Body of pancreas (tissue), 4 donors: ENCODE measurements around the gene PRPF18. TPM values are rescaled to one million over a fixed set of nuclear protein-coding genes. Genes with fewer than 3 reads are reported as not detected.

ENCODE experiments used
- ATAC-seq: fragments of 150-250 bp; one replicate; pipeline ENCODE4 v1.9.1; 2016
- DNase-seq, 4 donors: peaks; one replicate each; pipeline ENCODE4 v3.0.0-alpha.2; 2019
- H3K27ac ChIP-seq, 4 donors: fragments of 200-600 bp; sonication (generic); 1 replicate in 3 of 4; 2 replicates in 1 of 4; pipeline versions ENCODE4 v1.5.1 to v1.6.1; 2016 to 2019; ENCODE audit warnings: mild to moderate bottlenecking in 1 of 4, mixed read lengths in 1 of 4, moderate library complexity in 1 of 4
- H3K27me3 ChIP-seq, 2 donors: fragments of 200-600 bp; sonication (generic); one replicate each; pipeline ENCODE4 v1.6.0; 2016; ENCODE audit warnings: mild to moderate bottlenecking in 1 of 2
- H3K36me3 ChIP-seq, 2 donors: fragments of 200-600 bp; sonication (generic); replicated peaks in 1 of 2; 2 replicates each; pipeline ENCODE4 v1.5.1; 2016; ENCODE audit warnings: low read depth in 2 of 2; ENCODE audit not compliant: insufficient read depth in 1 of 2
- H3K4me1 ChIP-seq: fragments of 200-600 bp; sonication (generic); one replicate; pipeline ENCODE4 v1.6.0; 2016
- H3K4me3 ChIP-seq, 2 donors: fragments of 200-600 bp; sonication (generic); 1 replicate in 1 of 2; 2 replicates in 1 of 2; pipeline ENCODE4 v1.5.1; 2016 to 2019
- H3K9me3 ChIP-seq, 3 donors: fragments of 200-600 bp; sonication (generic); 1 replicate in 2 of 3; 2 replicates in 1 of 3; pipeline ENCODE4 v1.5.1; 2016
- CTCF ChIP-seq, 7 experiments: fragments of 450-650 bp in 4 of 7; fragments of 200-600 bp in 3 of 7; sonication (generic) in 3 of 7; IDR thresholded peaks; one replicate each; pipeline ENCODE4 v1.5.1; 2016 to 2019; ENCODE audit warnings: antibody characterized with exemption in 7 of 7
- POLR2A ChIP-seq, 3 donors: fragments of 450-650 bp; IDR thresholded peaks; one replicate each; pipeline ENCODE4 v1.6.1; 2016; ENCODE audit warnings: antibody characterized with exemption in 3 of 3, mild to moderate bottlenecking in 2 of 3
- WGBS, 2 donors: methylation state at CpG; one replicate each; pipeline ENCODE4 v1.1.5; 2017; 5-methylcytosine and 5-hydroxymethylcytosine counted together
- intact Hi-C: fragments of 100-400 bp; cut with DNase I; formaldehyde crosslinking; loops from one replicate; pipeline ENCODE4 v1.15.1; 2023
- total RNA-seq, 2 donors: library from RNA; depleted of rRNA; stranded (reverse); fragments of >200 nt; gene quantifications; one replicate each; pipeline ENCODE4 v1.1.0, GENCODE V29; 2016

PRPF18 gene
- total RNA-seq, 2 donors from 2014 or later, result 13.8 to 22.8 TPM

- no peak for ATAC-seq
- Histone ChIP-seq H3K27me3 (no peaks in the 10 kb centered on the region), H3K9me3 (no peaks in the 10 kb centered on the region), H3K27ac (no peak overlapping the region), H3K4me1 (no peaks in the 10 kb centered on the region), H3K4me3 (no peak overlapping the region), H3K36me3 (peaks cover 0 to 34% of the 10 kb centered on the region in 2 donors)
- WGBS, 2 donors, result 95% methylated on average over 3 to 4 of the region's 4 CpGs
- no peak for DNase-seq
- TF ChIP-seq POLR2A (IDR thresholded peaks at IDR 0.05) (no peak), CTCF (IDR thresholded peaks at IDR 0.05) (no peak)
- intact Hi-C loops, result no loop called here
These were observed 68.1 kb downstream of the PRPF18 start for GRCh38 chr10:13654846-13655245.

- 92 to 94% methylated on average over 19 to 65 of the region's 68 CpGs for WGBS, 2 donors
- TF ChIP-seq CTCF (IDR thresholded peaks at IDR 0.05) (no peak), POLR2A (IDR thresholded peaks at IDR 0.05) (no peak)
- no peaks in the 10 kb centered on the region for H3K9me3 ChIP-seq
- ATAC-seq, result no peak
- H3K4me1 ChIP-seq, result no peaks in the 10 kb centered on the region
- H3K27ac ChIP-seq, result no peak overlapping the region
- intact Hi-C loops, result no loop called here
- H3K4me3 ChIP-seq, result no peak overlapping the region
- H3K36me3 ChIP-seq, result peaks cover 0 to 30% of the 10 kb centered on the region in 2 donors
- no peaks in the 10 kb centered on the region for H3K27me3 ChIP-seq
- no peak for DNase-seq
These were observed 69.8 kb downstream of the PRPF18 start for GRCh38 chr10:13656337-13657100.

- peaks cover 0 to 30% of the 10 kb centered on the region in 2 donors for H3K36me3 ChIP-seq
- no peaks in the 10 kb centered on the region for H3K4me1 ChIP-seq
- H3K4me3 ChIP-seq, result no peak overlapping the region
- intact Hi-C loops, result no loop called here
- no peak overlapping the region for H3K27ac ChIP-seq
- H3K9me3 ChIP-seq, result no peaks in the 10 kb centered on the region
- 89 to 90% methylated on average over 30 to 35 of the region's 49 CpGs for WGBS, 2 donors
- no peak for DNase-seq
- ATAC-seq, result no peak
- TF ChIP-seq POLR2A (IDR thresholded peaks at IDR 0.05) (no peak), CTCF (IDR thresholded peaks at IDR 0.05) (no peak)
- no peaks in the 10 kb centered on the region for H3K27me3 ChIP-seq
These were observed 70.4 kb downstream of the PRPF18 start for GRCh38 chr10:13657101-13657680.

- Histone ChIP-seq H3K4me3 (no peak overlapping the region), H3K27me3 (no peaks in the 10 kb centered on the region), H3K27ac (no peak overlapping the region), H3K4me1 (no peaks in the 10 kb centered on the region), H3K9me3 (no peaks in the 10 kb centered on the region), H3K36me3 (peaks cover 0 to 34% of the 10 kb centered on the region in 2 donors)
- DNase-seq (no peak), ATAC-seq (no peak)
- intact Hi-C loops, result no loop called here
- WGBS, 2 donors, result 73 to 78% methylated on average over 10 of the region's 10 CpGs
- TF ChIP-seq CTCF (IDR thresholded peaks at IDR 0.05), result no peak
- no peak for TF ChIP-seq POLR2A (IDR thresholded peaks at IDR 0.05)
These were observed 71.5 kb downstream of the PRPF18 start for GRCh38 chr10:13658264-13658663.
